HG02973 (cell line): ENCODE results near the gene MAST2.
"Not testable (repeated sequence)": the region's sequence is repeated elsewhere in the genome, so short reads cannot be mapped to it uniquely, and the experiment has no call there.

Experiments used
- ATAC-seq: cut with Tn5 transposase; IDR thresholded peaks from one replicate; pipeline ENCODE4 v1.9.1; 2021; ENCODE audit warnings: moderate library complexity; ENCODE audit not compliant: unreplicated experiment

Gene MAST2

GRCh38 chr1:46056325-46056724 lies 252.9 kb downstream of the MAST2 start:
- no peak for ATAC-seq

- ATAC-seq: not testable (repeated sequence)
Measured at GRCh38 chr1:46057215-46057614, 253.8 kb downstream of the MAST2 start.

GRCh38 chr1:46057781-46058180 lies 254.4 kb downstream of the MAST2 start:
- no peak for ATAC-seq

GRCh38 chr1:46058936-46059335 lies 255.5 kb downstream of the MAST2 start:
- no peak for ATAC-seq

GRCh38 chr1:46061146-46061545 lies 257.7 kb downstream of the MAST2 start:
- no peak for ATAC-seq

- ATAC-seq: no peak
Measured at GRCh38 chr1:46062651-46063319, 259.4 kb downstream of the MAST2 start.

- no peak for ATAC-seq
Measured at GRCh38 chr1:46064708-46065107, 261.3 kb downstream of the MAST2 start.

- ATAC-seq: no peak
Measured at GRCh38 chr1:46065405-46065804, 262.0 kb downstream of the MAST2 start.

GRCh38 chr1:46067652-46068051 lies 264.2 kb downstream of the MAST2 start:
- no peak for ATAC-seq

- ATAC-seq: no peak
Measured at GRCh38 chr1:46068525-46068924, 265.1 kb downstream of the MAST2 start.

- ATAC-seq: no peak
Measured at GRCh38 chr1:46070164-46070814, 266.9 kb downstream of the MAST2 start.

GRCh38 chr1:46072975-46073374 lies 269.6 kb downstream of the MAST2 start:
- no peak for ATAC-seq

- no peak for ATAC-seq
Measured at GRCh38 chr1:46076343-46076742, 272.9 kb downstream of the MAST2 start.

- no peak for ATAC-seq
Measured at GRCh38 chr1:46077644-46078043, 274.2 kb downstream of the MAST2 start.

- ATAC-seq: no peak
Measured at GRCh38 chr1:46080257-46080656, 276.8 kb downstream of the MAST2 start.

- ATAC-seq: no peak
Measured at GRCh38 chr1:46081206-46081605, 277.8 kb downstream of the MAST2 start.

GRCh38 chr1:46081619-46082018 lies 278.2 kb downstream of the MAST2 start:
- ATAC-seq: no peak

GRCh38 chr1:46083579-46083978 lies 280.2 kb downstream of the MAST2 start:
- ATAC-seq: no peak

- ATAC-seq: no peak
Measured at GRCh38 chr1:46084553-46085451, 281.4 kb downstream of the MAST2 start.
